PFSK-1 (cell line): Measurements from ENCODE around the gene KSR2.

ENCODE experiments used
- FOXP2 ChIP-seq: optimal IDR thresholded peaks from 2 replicates; pipeline ENCODE3; 2011; ENCODE audit warnings: borderline replicate concordance, control low read depth, inconsistent platforms; ENCODE audit not compliant: insufficient read depth; ENCODE audit errors: extremely low read length, extremely low read depth
- POLR2AphosphoS5 ChIP-seq: IDR thresholded peaks from 2 replicates; pipeline ENCODE4 v1.6.1; 2012; ENCODE audit warnings: low read depth, mild to moderate bottlenecking, control low read depth, low read length, moderate library complexity
- REST ChIP-seq, 2 experiments: IDR thresholded peaks; 2 replicates each; pipeline versions ENCODE4 v1.6.1 to v1.8.0; 2011 to 2012; ENCODE audit warnings: low read depth in 2 of 2, low read length in 2 of 2, control low read depth in 1 of 2, inconsistent platforms in 1 of 2, mild to moderate bottlenecking in 1 of 2, moderate library complexity in 1 of 2; ENCODE audit not compliant: insufficient read depth in 1 of 2
- SIN3A ChIP-seq: IDR thresholded peaks from 2 replicates; pipeline ENCODE4 v1.6.1; 2012; ENCODE audit warnings: mild to moderate bottlenecking, low read length, moderate library complexity, borderline replicate concordance; ENCODE audit not compliant: insufficient read depth
- TAF1 ChIP-seq: IDR thresholded peaks from 2 replicates; pipeline ENCODE4 v1.6.1; 2012; ENCODE audit warnings: low read length, control low read depth, borderline replicate concordance; ENCODE audit not compliant: insufficient read depth

KSR2 gene

GRCh38 chr12:117889098-117889497 is 79.7 kb downstream of the KSR2 start:
- TF ChIP-seq REST (IDR thresholded peaks at IDR 0.05; ENCODE audit: insufficient read depth in 1 of 2, low read depth in 2 of 2, low read length in 2 of 2): no peak
- TF ChIP-seq TAF1: no peak
- TF ChIP-seq SIN3A: no peak
- TF ChIP-seq POLR2AphosphoS5: no peak
- no peak for TF ChIP-seq FOXP2

- TF ChIP-seq REST (IDR thresholded peaks at IDR 0.05; ENCODE audit: insufficient read depth in 1 of 2, low read depth in 2 of 2, low read length in 2 of 2) (no peak), TAF1 (no peak), SIN3A (no peak)
Observed at GRCh38 chr12:117885211-117885610, 83.6 kb downstream of the KSR2 start.

GRCh38 chr12:117884161-117884560 is 84.6 kb downstream of the KSR2 start:
- TF ChIP-seq POLR2AphosphoS5: no peak
- TF ChIP-seq SIN3A: no peak
- TF ChIP-seq REST (IDR thresholded peaks at IDR 0.05; ENCODE audit: insufficient read depth in 1 of 2, low read depth in 2 of 2, low read length in 2 of 2): no peak
- no peak for TF ChIP-seq FOXP2
- TF ChIP-seq TAF1: no peak

GRCh38 chr12:117882603-117883184 is 86.1 kb downstream of the KSR2 start:
- TF ChIP-seq TAF1 (no peak), REST (IDR thresholded peaks at IDR 0.05; ENCODE audit: insufficient read depth in 1 of 2, low read depth in 2 of 2, low read length in 2 of 2) (no peak), POLR2AphosphoS5 (no peak), SIN3A (no peak), FOXP2 (no peak)

- TF ChIP-seq REST (IDR thresholded peaks at IDR 0.05; ENCODE audit: insufficient read depth in 1 of 2, low read depth in 2 of 2, low read length in 2 of 2) (no peak), POLR2AphosphoS5 (no peak)
Observed at GRCh38 chr12:117882181-117882580, 86.6 kb downstream of the KSR2 start.
